Coronary artery (tissue), 2 donors: ENCODE data around the gene MIPOL1.
"Not testable (repeated sequence)": the region's sequence is repeated elsewhere in the genome, so short reads cannot be mapped to it uniquely, and the experiment has no call there.

Source experiments
- DNase-seq: peaks from one replicate; pipeline ENCODE4 v3.0.0-alpha.2; 2017; ENCODE audit warnings: low spot score
- H3K27ac ChIP-seq, 2 donors: fragments of 200-600 bp; sonication (generic); one replicate each; pipeline ENCODE4 v1.5.1; 2016 to 2019
- H3K4me3 ChIP-seq: fragments of 200-600 bp; sonication (generic); 2 replicates; pipeline ENCODE4 v1.5.1; 2016; ENCODE audit warnings: mild to moderate bottlenecking, moderate library complexity
- TF ChIP-seq, protein P1 (sequence below): fragments of 200-600 bp; sonication (generic); IDR thresholded peaks from one replicate; pipeline ENCODE4 v1.5.1; 2019; ENCODE audit warnings: antibody characterized with exemption

MIPOL1 gene

DNA sequence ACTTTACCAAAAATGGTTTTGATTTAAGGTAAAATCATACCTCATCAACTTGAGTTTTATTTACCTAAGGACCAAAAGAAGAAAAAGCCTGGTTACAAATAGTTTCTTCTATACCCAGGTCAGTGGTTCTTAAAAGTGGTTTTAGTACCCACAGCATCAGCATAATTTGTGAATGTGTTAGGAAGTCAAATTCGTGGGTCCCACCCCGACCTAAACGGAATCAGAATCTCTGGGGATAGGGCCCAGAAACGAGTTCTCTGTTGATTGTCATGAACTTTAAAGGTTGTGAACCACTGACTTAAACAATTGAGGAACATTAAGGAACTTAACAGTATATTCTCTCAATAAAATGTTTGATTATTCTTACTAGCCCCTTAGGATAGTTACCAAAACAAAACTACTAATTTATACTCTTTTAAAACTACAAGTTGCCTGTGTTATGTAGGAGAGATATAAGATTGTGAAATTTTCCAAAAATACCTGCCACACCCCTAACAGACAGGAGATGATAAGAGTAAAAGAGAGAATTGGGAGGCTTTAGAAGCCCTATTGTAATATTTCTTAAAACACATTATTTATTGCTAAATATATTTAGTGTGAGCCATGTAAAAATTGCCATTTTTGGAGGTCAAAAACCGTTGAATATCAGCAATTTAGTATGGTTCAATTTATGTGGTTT lies 24.7 kb upstream of the MIPOL1 start:
- peak overlapping the region; percentile 84 for H3K4me3 ChIP-seq
- DNase-seq, result no peak
- peak overlapping the region in 1 of 2 donors; percentile 93 for H3K27ac ChIP-seq
- TF ChIP-seq, protein P1, sequence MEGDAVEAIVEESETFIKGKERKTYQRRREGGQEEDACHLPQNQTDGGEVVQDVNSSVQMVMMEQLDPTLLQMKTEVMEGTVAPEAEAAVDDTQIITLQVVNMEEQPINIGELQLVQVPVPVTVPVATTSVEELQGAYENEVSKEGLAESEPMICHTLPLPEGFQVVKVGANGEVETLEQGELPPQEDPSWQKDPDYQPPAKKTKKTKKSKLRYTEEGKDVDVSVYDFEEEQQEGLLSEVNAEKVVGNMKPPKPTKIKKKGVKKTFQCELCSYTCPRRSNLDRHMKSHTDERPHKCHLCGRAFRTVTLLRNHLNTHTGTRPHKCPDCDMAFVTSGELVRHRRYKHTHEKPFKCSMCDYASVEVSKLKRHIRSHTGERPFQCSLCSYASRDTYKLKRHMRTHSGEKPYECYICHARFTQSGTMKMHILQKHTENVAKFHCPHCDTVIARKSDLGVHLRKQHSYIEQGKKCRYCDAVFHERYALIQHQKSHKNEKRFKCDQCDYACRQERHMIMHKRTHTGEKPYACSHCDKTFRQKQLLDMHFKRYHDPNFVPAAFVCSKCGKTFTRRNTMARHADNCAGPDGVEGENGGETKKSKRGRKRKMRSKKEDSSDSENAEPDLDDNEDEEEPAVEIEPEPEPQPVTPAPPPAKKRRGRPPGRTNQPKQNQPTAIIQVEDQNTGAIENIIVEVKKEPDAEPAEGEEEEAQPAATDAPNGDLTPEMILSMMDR, result no peak

DNA sequence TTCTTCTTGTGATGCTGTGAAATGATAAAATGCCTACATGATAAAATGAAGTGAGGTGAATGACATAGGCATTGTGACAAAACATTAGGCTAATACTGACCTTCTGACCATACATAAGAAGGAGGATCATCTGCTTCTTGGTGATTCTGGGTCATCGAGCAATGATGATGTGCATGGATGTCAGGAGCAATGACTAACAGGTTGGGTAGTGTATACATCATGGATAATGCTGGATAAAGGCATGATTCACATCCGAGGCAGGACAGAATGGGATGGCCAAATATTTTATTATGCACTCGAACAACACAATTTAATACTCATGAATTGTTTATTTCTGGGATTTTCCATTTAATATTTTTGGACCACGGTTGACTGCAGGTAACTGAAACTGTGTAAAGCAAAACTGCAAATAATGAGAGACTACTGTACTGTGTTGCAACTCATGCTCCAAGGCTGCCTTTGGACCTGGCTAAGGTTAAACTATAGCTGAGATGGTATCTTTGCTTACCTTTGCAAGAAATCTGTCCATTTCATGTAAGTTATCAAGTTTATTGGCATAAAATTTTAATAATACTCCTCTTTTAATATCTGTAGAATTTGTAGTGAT lies 17.7 kb upstream of the MIPOL1 start:
- Histone ChIP-seq H3K27ac (no peak overlapping the region), H3K4me3 (no peak overlapping the region)
- TF ChIP-seq, protein P1, result no peak
- no peak for DNase-seq

DNA sequence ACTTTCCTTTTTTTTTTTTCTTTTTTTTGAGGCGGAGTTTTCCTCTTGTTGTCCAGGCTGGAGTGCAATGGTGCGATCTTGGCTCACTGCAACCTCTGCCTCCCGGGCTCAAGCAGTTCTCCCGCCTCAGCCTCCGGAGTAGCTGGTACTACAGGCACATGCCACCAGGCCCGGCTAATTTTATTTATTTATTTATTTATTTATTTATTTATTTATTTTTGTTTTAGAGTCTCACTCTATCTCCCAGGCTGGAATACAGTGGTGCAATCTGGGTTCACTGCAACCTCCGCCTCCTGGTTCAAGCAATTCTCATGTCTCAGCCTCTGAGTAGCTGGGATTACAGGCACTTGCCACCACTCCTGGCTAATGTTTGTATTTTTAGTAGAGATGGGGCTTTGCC lies 16.9 kb upstream of the MIPOL1 start:
- not testable (repeated sequence) for H3K4me3 ChIP-seq, H3K27ac ChIP-seq, DNase-seq

GRCh38 chr14:37181441-37181840 lies 16.3 kb upstream of the MIPOL1 start:
- Histone ChIP-seq H3K27ac (no peak overlapping the region), H3K4me3 (no peak overlapping the region)
- DNase-seq, result no peak
- TF ChIP-seq, protein P1, result no peak

- DNase-seq, H3K27ac ChIP-seq, H3K4me3 ChIP-seq: not testable (repeated sequence)
Observed at GRCh38 chr14:37184520-37184919, 13.2 kb upstream of the MIPOL1 start.

DNA sequence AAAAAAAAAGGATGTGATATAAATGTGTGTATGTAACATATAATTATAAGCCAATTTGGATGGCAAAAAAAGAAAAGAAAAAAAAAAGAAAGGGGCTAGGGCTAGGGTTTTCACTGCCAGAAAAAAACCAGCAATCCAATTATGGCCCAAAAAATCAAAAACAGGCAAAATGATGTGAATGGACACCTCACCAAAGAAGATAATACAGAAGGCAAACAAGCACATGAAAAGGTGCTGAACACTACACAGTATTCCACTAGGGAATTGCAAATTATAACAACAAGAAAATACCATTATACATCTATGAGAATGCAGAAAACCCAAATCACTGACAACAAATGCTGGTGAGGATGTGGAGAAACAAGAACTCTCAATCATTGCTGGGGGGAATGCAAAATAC lies 12.1 kb upstream of the MIPOL1 start:
- Histone ChIP-seq H3K4me3 (no peak overlapping the region), H3K27ac (no peak overlapping the region)
- TF ChIP-seq, protein P1, result no peak
- no peak for DNase-seq

- H3K27ac ChIP-seq, result no peak overlapping the region
- no peak overlapping the region for H3K4me3 ChIP-seq
- TF ChIP-seq, protein P1, result no peak
- DNase-seq, result no peak
Observed at GRCh38 chr14:37186865-37187264, 10.9 kb upstream of the MIPOL1 start.

DNA sequence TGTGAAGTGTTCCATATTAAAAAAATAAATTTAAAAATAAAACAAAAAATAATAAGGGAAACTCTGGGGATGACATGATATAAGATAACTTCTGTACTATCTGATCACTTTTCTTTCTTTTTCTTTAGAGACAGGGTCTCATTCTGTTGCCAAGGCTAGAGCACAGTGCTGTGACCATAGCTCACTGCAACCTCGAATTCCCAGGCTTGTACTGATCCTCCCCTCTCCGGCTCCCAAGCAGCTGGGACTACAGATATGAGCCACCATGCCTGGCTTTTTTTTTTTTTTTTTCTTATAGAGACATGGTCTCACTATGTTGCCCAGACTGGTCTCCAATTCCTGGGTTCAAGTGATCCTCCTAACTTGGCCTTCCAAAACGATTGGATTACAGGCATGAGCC lies 10.4 kb upstream of the MIPOL1 start:
- Histone ChIP-seq H3K4me3 (no peak overlapping the region), H3K27ac (no peak overlapping the region)
- TF ChIP-seq, protein P1, result no peak
- DNase-seq, result no peak

DNA sequence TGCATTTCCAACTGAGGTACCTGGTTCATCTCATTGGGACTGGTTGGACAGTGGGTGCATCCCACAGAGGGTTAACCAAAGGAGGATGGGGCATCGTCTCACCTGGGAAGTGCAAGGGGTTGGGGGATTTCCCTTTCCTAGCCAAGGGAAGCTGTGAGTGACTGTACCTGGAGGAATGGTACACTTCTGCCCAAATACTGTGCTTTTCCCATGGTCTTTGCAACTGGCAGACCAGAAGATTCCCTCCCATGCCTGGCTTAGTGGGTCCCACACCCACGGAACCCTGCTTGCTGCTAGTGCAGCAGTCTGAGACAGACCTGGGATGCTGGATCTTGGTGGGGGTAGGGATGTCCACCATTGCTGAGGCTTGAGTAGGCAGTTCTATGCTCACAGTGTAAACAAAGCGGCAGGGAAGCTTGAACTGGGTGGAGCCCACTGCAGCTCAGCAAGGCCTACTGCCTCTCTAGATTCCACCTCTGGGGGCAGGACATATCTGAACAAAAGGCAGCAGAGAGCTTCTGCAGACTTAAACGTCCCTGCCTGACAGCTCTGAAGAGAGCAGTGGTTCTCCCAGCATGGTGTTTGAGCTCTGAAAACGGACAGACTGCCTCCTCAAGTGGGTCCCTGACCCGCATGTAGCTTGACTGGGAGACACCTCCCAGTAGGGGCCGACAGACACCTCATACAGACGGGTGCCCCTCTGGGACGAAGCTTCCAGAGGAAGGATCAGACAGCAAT lies 9.7 kb upstream of the MIPOL1 start:
- not testable (repeated sequence) for H3K27ac ChIP-seq, H3K4me3 ChIP-seq, DNase-seq

- not testable (repeated sequence) for DNase-seq, H3K4me3 ChIP-seq, H3K27ac ChIP-seq
Observed at GRCh38 chr14:37189733-37190132, 8.0 kb upstream of the MIPOL1 start.
